Lung (tissue), 12 donors: ENCODE data around the gene KIAA2012. TPM values are rescaled to one million over a fixed set of nuclear protein-coding genes. Genes with fewer than 3 reads are reported as not detected.

Source experiments
- ATAC-seq: fragments of 200-7000 bp; cut with Tn5 transposase; one replicate; pipeline ENCODE4 v1.9.1; 2020; ENCODE audit warnings: moderate number of reproducible peaks; ENCODE audit not compliant: insufficient read depth, low FRiP score
- DNase-seq, 3 donors: peaks; one replicate each; pipeline ENCODE4 v3.0.0-alpha.2; 2013 to 2017
- H3K27ac ChIP-seq, 2 donors: one replicate each; pipeline ENCODE4 v1.5.1; 2013; ENCODE audit warnings: mild to moderate bottlenecking in 2 of 2, moderate library complexity in 2 of 2, control low read depth in 1 of 2, inconsistent platforms in 1 of 2, low read depth in 1 of 2, low read length in 1 of 2
- H3K27me3 ChIP-seq, 3 donors: one replicate each; pipeline ENCODE4 v1.5.1; 2013; ENCODE audit warnings: low read length in 2 of 3; ENCODE audit not compliant: control insufficient read depth in 3 of 3, insufficient read depth in 3 of 3
- H3K36me3 ChIP-seq, 4 donors: one replicate each; pipeline ENCODE4 v1.5.1; 2013; ENCODE audit warnings: low read length in 4 of 4, mild to moderate bottlenecking in 1 of 4, moderate library complexity in 1 of 4; ENCODE audit not compliant: control insufficient read depth in 4 of 4, insufficient read depth in 4 of 4
- H3K4me1 ChIP-seq, 5 donors: one replicate each; pipeline ENCODE4 v1.5.1; 2013; ENCODE audit warnings: low read length in 5 of 5, mild to moderate bottlenecking in 2 of 5, moderate library complexity in 1 of 5; ENCODE audit not compliant: control insufficient read depth in 5 of 5, insufficient read depth in 5 of 5
- H3K4me3 ChIP-seq: one replicate; pipeline ENCODE4 v1.5.1; 2013; ENCODE audit warnings: mild to moderate bottlenecking, control low read depth, moderate library complexity
- H3K9ac ChIP-seq, 2 donors: one replicate each; pipeline ENCODE4 v1.5.1; 2013; ENCODE audit warnings: low read length in 2 of 2, control low read depth in 1 of 2; ENCODE audit not compliant: insufficient read depth in 1 of 2
- H3K9me3 ChIP-seq, 4 donors: one replicate each; pipeline ENCODE4 v1.5.1; 2013; ENCODE audit warnings: low read length in 3 of 4, mild to moderate bottlenecking in 1 of 4, moderate library complexity in 1 of 4; ENCODE audit not compliant: control insufficient read depth in 4 of 4, insufficient read depth in 3 of 4
- whole genome bisulfite sequencing, 2 donors: extraction: QIAGEN DNeasy Blood & Tissue Kit; methylation state at CpG; one replicate each; pipeline ENCODE4 v1.1.7; 2013; 5-methylcytosine and 5-hydroxymethylcytosine counted together
- polyA plus RNA-seq, 2 donors: library from polyadenylated mRNA; stranded (reverse); fragments of 200-250 nt; gene quantifications; one replicate each; pipeline ENCODE4 v1.2.1, GENCODE V29; 2013
- total RNA-seq, 2 donors: library from RNA; depleted of rRNA in 1 of 2; stranded (reverse); fragments of >200 nt in 1 of 2; gene quantifications; one replicate each; pipeline ENCODE4 v1.2.1, GENCODE V29; 2014 to 2021
- TF ChIP-seq, protein P1 (sequence below): IDR thresholded peaks from 2 replicates; pipeline ENCODE4 v1.5.1; 2012; ENCODE audit warnings: mild to moderate bottlenecking; ENCODE audit errors: control extremely low read depth, extremely low read depth
- donor health status: control.
- donor health status: control.
- donor health status: Bipolar disorder and iron deficiency.
- donor health status: healthy.
- donor health status: DM: yes; HTN: yes; CAD: no.

KIAA2012 gene
- total and polyA plus RNA-seq, 4 donors = 0.69 to 8.5 (median 3.6) TPM

DNA sequence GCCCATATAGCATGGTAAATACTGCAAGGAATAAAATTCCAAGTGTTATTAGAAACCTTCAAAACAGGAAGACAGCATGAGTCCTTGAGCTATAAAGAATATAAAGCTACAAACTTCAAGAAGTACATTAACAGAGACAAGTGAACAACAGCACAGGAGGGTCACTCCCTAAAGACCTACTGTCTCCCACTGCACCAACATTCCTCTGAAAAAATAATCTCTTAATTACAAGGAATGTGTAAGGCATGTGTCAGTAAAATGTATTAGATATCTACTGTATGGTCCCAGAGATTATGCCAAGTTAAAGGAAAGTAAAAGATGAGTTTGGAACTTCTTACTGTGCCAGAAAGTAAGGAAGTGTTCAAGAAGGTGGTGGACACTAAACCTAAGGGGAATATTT lies 135.5 kb downstream of the KIAA2012 start:
- H3K4me1 ChIP-seq = no peaks in the 10 kb centered on the region
- H3K27me3 ChIP-seq = no peaks in the 10 kb centered on the region
- no peak overlapping the region for H3K4me3 ChIP-seq
- H3K9ac ChIP-seq = no peak overlapping the region
- ATAC-seq (no peak), DNase-seq (no peak)
- TF ChIP-seq, protein P1, sequence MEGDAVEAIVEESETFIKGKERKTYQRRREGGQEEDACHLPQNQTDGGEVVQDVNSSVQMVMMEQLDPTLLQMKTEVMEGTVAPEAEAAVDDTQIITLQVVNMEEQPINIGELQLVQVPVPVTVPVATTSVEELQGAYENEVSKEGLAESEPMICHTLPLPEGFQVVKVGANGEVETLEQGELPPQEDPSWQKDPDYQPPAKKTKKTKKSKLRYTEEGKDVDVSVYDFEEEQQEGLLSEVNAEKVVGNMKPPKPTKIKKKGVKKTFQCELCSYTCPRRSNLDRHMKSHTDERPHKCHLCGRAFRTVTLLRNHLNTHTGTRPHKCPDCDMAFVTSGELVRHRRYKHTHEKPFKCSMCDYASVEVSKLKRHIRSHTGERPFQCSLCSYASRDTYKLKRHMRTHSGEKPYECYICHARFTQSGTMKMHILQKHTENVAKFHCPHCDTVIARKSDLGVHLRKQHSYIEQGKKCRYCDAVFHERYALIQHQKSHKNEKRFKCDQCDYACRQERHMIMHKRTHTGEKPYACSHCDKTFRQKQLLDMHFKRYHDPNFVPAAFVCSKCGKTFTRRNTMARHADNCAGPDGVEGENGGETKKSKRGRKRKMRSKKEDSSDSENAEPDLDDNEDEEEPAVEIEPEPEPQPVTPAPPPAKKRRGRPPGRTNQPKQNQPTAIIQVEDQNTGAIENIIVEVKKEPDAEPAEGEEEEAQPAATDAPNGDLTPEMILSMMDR = no peak
- H3K36me3 ChIP-seq = peaks cover 4 to 15% (median 10%) of the 10 kb centered on the region in 4 donors
- H3K27ac ChIP-seq = no peak overlapping the region
- H3K9me3 ChIP-seq = no peaks in the 10 kb centered on the region

DNA sequence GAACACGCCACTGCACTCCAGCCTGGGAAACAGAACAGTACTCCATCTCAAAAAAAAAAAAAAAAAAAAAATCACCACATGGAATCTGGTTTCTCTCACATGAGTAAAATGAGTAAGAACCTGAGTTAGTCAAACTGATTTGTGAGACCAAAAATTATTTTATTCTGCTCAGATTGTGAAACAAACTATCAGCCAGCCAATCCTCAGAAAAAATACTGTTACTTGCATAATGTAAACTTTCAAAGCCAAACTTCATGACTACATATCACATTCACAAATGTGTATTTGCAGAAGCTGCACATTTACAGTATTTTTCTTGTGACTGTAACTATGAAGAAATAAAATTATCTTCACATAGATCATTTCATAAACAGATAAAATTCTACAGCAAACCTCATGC lies 142.1 kb downstream of the KIAA2012 start:
- H3K27ac ChIP-seq = no peak overlapping the region
- no peak overlapping the region for H3K4me3 ChIP-seq
- no peak for ATAC-seq
- H3K9me3 ChIP-seq = no peaks in the 10 kb centered on the region
- H3K27me3 ChIP-seq = no peaks in the 10 kb centered on the region
- peaks cover 3 to 20% (median 7%) of the 10 kb centered on the region in 4 donors for H3K36me3 ChIP-seq
- no peak overlapping the region for H3K9ac ChIP-seq
- TF ChIP-seq, protein P1 = no peak
- peak in 1 of 3 donors; percentile 14 for DNase-seq
- WGBS, 2 donors = 97 to 100% methylated on average over 1 of the region's 1 CpG
- no peaks in the 10 kb centered on the region for H3K4me1 ChIP-seq

GRCh38 chr2:202221873-202222272 lies 148.8 kb downstream of the KIAA2012 start:
- H3K4me1 ChIP-seq = peaks cover 0 to 17% (median 0%) of the 10 kb centered on the region in 5 donors
- no peak overlapping the region for H3K9ac ChIP-seq
- H3K4me3 ChIP-seq = no peak overlapping the region
- DNase-seq = no peak
- H3K27ac ChIP-seq = no peak overlapping the region
- 68 to 89% methylated on average over 1 of the region's 1 CpG for WGBS, 2 donors
- H3K27me3 ChIP-seq = no peaks in the 10 kb centered on the region
- no peaks in the 10 kb centered on the region for H3K9me3 ChIP-seq
- TF ChIP-seq, protein P1 = no peak
- H3K36me3 ChIP-seq = peaks cover 2 to 10% (median 7%) of the 10 kb centered on the region in 4 donors
- ATAC-seq = no peak

DNA sequence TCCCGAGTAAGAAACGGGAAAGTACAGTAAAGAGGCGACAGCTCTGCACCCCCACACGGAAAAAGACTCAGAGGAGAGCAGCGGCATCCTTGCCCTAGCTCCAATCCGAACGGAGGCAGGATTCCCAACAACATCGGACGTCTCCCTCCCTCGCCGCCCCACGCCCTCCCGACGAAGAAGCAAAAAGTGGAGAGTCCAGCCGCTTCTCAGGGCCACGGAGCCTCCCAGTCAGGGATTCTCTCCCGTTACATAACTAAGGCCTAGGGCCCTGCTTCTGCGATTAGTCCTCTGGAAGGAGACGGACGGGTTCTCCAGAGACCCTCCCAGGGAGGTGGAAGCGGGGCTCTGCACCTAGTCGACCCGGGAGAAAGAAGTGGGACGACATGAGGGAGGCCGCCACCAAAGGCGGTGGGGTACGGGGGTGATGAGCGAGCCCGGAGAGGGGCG lies 164.8 kb downstream of the KIAA2012 start:
- H3K27ac ChIP-seq = peak overlapping the region; percentile 87 to 97
- 0% methylated on average over 25 to 30 of the region's 30 CpGs for WGBS, 2 donors
- ATAC-seq (peak; percentile 40), DNase-seq (peak; percentile 55 to 63 (median 55))
- H3K9me3 ChIP-seq = no peaks in the 10 kb centered on the region
- H3K36me3 ChIP-seq = peaks cover 0 to 1% (median 0%) of the 10 kb centered on the region in 4 donors
- peaks cover 0 to 12% (median 4%) of the 10 kb centered on the region in 5 donors for H3K4me1 ChIP-seq
- no peaks in the 10 kb centered on the region for H3K27me3 ChIP-seq
- TF ChIP-seq, protein P1 = no peak
- H3K4me3 ChIP-seq = peak overlapping the region; percentile 96
- peak overlapping the region; percentile 83 to 89 for H3K9ac ChIP-seq
